Thoracic aorta (tissue), 2 donors: ENCODE results near the gene INSIG1. TPM values are rescaled to one million over a fixed set of nuclear protein-coding genes. Genes with fewer than 3 reads are reported as not detected.

ENCODE experiments used
- ATAC-seq: fragments of 150-250 bp; one replicate; pipeline ENCODE4 v1.8.0; 2017; ENCODE audit warnings: low read depth; ENCODE audit not compliant: insufficient number of reproducible peaks, low FRiP score
- DNase-seq: peaks from one replicate; pipeline ENCODE4 v3.0.0-alpha.2; 2020; ENCODE audit warnings: low spot score
- H3K27ac ChIP-seq, 2 donors: fragments of 200-600 bp; sonication (generic); 1 replicate in 1 of 2; 2 replicates in 1 of 2; pipeline ENCODE4 v1.5.1; 2016; ENCODE audit warnings: mild to moderate bottlenecking in 2 of 2, moderate library complexity in 2 of 2
- H3K27me3 ChIP-seq: fragments of 200-600 bp; sonication (generic); replicated peaks from 2 replicates; pipeline ENCODE4 v1.6.0; 2016; ENCODE audit warnings: mild to moderate bottlenecking; ENCODE audit not compliant: insufficient read depth
- H3K36me3 ChIP-seq: fragments of 200-600 bp; sonication (generic); one replicate; pipeline ENCODE4 v1.5.1; 2016
- H3K4me1 ChIP-seq, 2 donors: fragments of 200-600 bp; sonication (generic); 1 replicate in 1 of 2; 2 replicates in 1 of 2; pipeline versions ENCODE4 v1.5.1 to v1.6.0; 2016; ENCODE audit warnings: low read depth in 2 of 2, mild to moderate bottlenecking in 1 of 2; ENCODE audit not compliant: control insufficient read depth in 1 of 2
- H3K4me3 ChIP-seq: fragments of 200-600 bp; sonication (generic); 2 replicates; pipeline ENCODE4 v1.5.1; 2016; ENCODE audit warnings: mild to moderate bottlenecking
- H3K9me3 ChIP-seq: fragments of 200-600 bp; sonication (generic); 2 replicates; pipeline ENCODE4 v1.5.1; 2016
- CTCF ChIP-seq: fragments of 200-600 bp; sonication (generic); IDR thresholded peaks from one replicate; pipeline ENCODE4 v1.5.1; 2019; ENCODE audit warnings: antibody characterized with exemption
- total RNA-seq, 2 donors: library from RNA; depleted of rRNA; stranded (reverse); fragments of >200 nt; gene quantifications; one replicate each; pipeline versions ENCODE4 v1.1.0 to v1.2.3, GENCODE V29; 2016

The INSIG1 gene
- total RNA-seq, 2 donors from 2014 or later: 42.9 to 83.2 TPM

DNA sequence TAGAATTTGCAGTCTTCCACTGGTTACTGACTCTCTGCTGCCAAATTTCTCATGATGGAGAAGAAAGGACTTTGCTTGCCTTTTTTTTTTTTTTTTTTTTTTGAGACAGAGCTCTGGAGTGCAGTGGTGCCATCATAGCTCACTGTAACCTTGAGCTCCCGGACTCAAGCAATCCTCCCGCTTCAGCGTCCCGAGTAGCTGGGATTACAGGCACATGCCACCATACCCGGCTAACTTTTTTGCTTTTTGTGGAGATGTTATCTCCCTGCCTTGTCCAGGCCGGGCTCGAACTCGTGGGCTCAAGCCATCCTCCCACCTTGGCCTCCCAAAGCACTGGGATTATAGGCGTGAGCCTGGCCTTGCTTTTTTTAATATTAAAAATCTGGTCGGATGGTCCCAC lies 6.2 kb downstream of the INSIG1 start:
- peaks cover 18% of the 10 kb centered on the region for H3K36me3 ChIP-seq
- ATAC-seq (no peak), DNase-seq (no peak)

DNA sequence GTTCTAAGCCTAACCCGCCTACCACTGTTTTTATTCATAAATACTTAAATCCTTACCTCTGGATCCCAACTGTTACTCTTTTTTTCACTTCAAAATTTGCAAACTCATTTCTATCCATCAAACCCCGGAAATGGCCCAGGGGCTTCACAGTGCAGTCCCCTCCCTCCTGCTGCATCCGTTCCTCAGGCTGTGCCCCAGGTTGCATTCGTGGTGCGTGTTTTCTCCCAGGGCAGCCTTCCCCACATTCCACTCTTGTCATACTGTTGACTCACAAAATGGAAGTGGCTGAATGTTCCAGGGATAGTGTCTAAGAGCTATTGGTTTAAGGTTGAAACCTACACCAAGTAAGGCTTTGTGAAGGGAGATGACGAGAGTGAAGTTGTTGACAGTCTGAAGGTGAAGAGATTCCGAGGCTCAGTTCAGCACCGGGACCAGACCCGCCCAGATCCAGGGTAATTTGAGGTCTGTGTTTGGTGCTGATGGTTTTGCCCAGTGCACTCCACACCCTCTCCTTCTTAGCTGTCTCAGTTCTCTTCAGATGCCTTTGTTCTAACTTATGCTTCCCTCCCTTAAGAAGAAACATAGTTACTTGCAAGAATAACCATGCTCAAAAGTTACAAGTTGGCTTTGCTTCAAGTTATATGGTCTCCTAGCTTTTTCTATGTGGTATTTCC lies 7.7 kb downstream of the INSIG1 start:
- H3K9me3 ChIP-seq: no peaks in the 10 kb centered on the region
- H3K4me3 ChIP-seq: no peak overlapping the region
- H3K27me3 ChIP-seq: no peaks in the 10 kb centered on the region
- DNase-seq (no peak), ATAC-seq (no peak)
- TF ChIP-seq CTCF: no peak
- H3K36me3 ChIP-seq: peaks cover 23% of the 10 kb centered on the region
- peaks cover 5 to 6% of the 10 kb centered on the region in 2 donors for H3K4me1 ChIP-seq
- no peak overlapping the region for H3K27ac ChIP-seq

More for the DNA sequence above, 6.2 kb downstream of the INSIG1 start:
- Histone ChIP-seq H3K27me3 (no peaks in the 10 kb centered on the region), H3K27ac (no peak overlapping the region), H3K4me1 (peaks cover 15 to 16% of the 10 kb centered on the region in 2 donors), H3K9me3 (no peaks in the 10 kb centered on the region), H3K4me3 (no peak overlapping the region)
- no peak for TF ChIP-seq CTCF

GRCh38 chr7:155306673-155307470 lies 9.2 kb downstream of the INSIG1 start:
- no peaks in the 10 kb centered on the region for H3K4me1 ChIP-seq
- H3K4me3 ChIP-seq: no peak overlapping the region
- no peak for TF ChIP-seq CTCF
- H3K36me3 ChIP-seq: peaks cover 23% of the 10 kb centered on the region
- H3K27me3 ChIP-seq: no peaks in the 10 kb centered on the region
- no peak for DNase-seq
- H3K9me3 ChIP-seq: no peaks in the 10 kb centered on the region
- ATAC-seq: no peak
- no peak overlapping the region for H3K27ac ChIP-seq

DNA sequence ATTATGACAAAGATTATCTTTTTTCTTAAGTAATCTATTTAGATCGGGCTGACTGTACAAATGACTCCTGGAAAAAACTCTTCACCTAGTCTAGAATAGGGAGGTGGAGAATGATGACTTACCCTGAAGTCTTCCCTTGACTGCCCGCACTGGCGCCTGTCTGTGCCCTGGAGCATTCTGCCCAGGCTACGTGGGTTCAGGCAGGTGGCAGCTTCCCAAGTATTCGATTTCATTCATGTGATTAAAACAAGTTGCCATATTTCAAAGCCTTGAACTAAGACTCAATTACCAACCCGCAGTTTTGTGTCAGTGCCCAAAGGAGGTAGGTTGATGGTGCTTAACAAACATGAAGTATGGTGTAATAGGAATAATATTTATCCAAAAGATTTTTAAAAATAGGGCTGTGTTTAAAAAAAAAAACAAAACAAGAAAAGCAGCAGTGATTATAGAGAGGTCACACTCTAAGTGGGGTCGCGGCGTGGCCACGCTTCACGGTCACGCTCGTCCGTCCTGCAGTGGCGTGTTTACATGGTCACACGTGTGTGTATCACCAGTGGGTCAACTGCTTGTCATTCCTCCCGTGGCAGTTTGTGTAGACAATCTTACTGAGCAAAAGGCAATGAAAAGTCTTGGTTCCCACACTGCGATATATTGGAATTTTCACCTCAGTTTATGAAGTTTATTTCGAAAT lies 10.8 kb downstream of the INSIG1 start:
- TF ChIP-seq CTCF: no peak
- H3K4me3 ChIP-seq: no peak overlapping the region
- no peaks in the 10 kb centered on the region for H3K9me3 ChIP-seq
- peaks cover 23% of the 10 kb centered on the region for H3K36me3 ChIP-seq
- no peaks in the 10 kb centered on the region for H3K4me1 ChIP-seq
- ATAC-seq: no peak
- H3K27me3 ChIP-seq: no peaks in the 10 kb centered on the region
- no peak overlapping the region for H3K27ac ChIP-seq
- no peak for DNase-seq

- no peak for TF ChIP-seq CTCF
- DNase-seq: no peak
- H3K27ac ChIP-seq: no peak overlapping the region
- no peaks in the 10 kb centered on the region for H3K27me3 ChIP-seq
- H3K4me1 ChIP-seq: no peaks in the 10 kb centered on the region
- no peaks in the 10 kb centered on the region for H3K9me3 ChIP-seq
- H3K36me3 ChIP-seq: peaks cover 23% of the 10 kb centered on the region
- H3K4me3 ChIP-seq: no peak overlapping the region
- ATAC-seq: no peak
Observed at GRCh38 chr7:155309021-155309338, 11.3 kb downstream of the INSIG1 start.
